C4-2B (cell line): ENCODE measurements around the gene ZNF670.

Source experiments
- CTCF ChIP-seq: fragments of 450-650 bp; conservative IDR thresholded peaks from 2 replicates; pipeline ENCODE4 v1.5.1; 2017; ENCODE audit warnings: mild to moderate bottlenecking
- ZFX ChIP-seq: fragments of 450-650 bp; IDR thresholded peaks from 2 replicates; pipeline ENCODE4 v1.6.1; 2017

GRCh38 chr1:247043406-247043805 is 35.2 kb downstream of the ZNF670 start:
- TF ChIP-seq CTCF = no peak
- TF ChIP-seq ZFX = no peak
